Activated T-helper 17 cell treated with anti-CD3 and anti-CD28 coated beads, Interleukin-2, amount 50 U/mL, for 72 hours (primary cell): ENCODE data around the gene CNTD1. TPM values are rescaled to one million over a fixed set of nuclear protein-coding genes. Genes with fewer than 3 reads are reported as not detected.

Source experiments
- ATAC-seq: fragments of 150-1000 bp; cut with Tn5 transposase; replicated peaks from 2 replicates; pipeline ENCODE4 v1.10.0; 2021; ENCODE audit warnings: mild to moderate bottlenecking, moderate library complexity
- H3K27ac Mint-ChIP-seq: one replicate; pipeline ENCODE4 v1.8.0; 2022; ENCODE audit warnings: mixed read lengths
- H3K27me3 Mint-ChIP-seq: one replicate; pipeline ENCODE4 v1.8.0; 2022; ENCODE audit warnings: mixed read lengths
- H3K36me3 Mint-ChIP-seq: one replicate; pipeline ENCODE4 v1.8.0; 2022; ENCODE audit warnings: low read depth, mild to moderate bottlenecking, mixed read lengths
- H3K4me1 Mint-ChIP-seq: one replicate; pipeline ENCODE4 v1.8.0; 2022; ENCODE audit warnings: mixed read lengths
- H3K4me3 Mint-ChIP-seq: one replicate; pipeline ENCODE4 v1.8.0; 2022; ENCODE audit warnings: mild to moderate bottlenecking, mixed read lengths
- H3K9me3 Mint-ChIP-seq: one replicate; pipeline ENCODE4 v1.8.0; 2022; ENCODE audit warnings: mixed read lengths
- total RNA-seq, 2 donors: library from RNA; stranded (reverse); gene quantifications; one replicate each; pipeline ENCODE4 v1.2.3, GENCODE V29; 2022

CNTD1 gene
- total RNA-seq, 2 donors from 2014 or later, result 0.24 TPM; not detected in 1

- Mint-ChIP-seq H3K36me3 (peaks cover 13% of the 10 kb centered on the region), H3K9me3 (no peaks in the 10 kb centered on the region), H3K27ac (no peak overlapping the region), H3K27me3 (peaks cover 53% of the 10 kb centered on the region), H3K4me1 (peaks cover 22% of the 10 kb centered on the region), H3K4me3 (peak overlapping the region; percentile 18)
- no peak for ATAC-seq
These were observed 14.3 kb upstream of the CNTD1 start for GRCh38 chr17:42784409-42784808.

GRCh38 chr17:42784811-42785592 lies 13.7 kb upstream of the CNTD1 start:
- ATAC-seq, result no peak
- Mint-ChIP-seq H3K4me1 (peaks cover 22% of the 10 kb centered on the region), H3K36me3 (peaks cover 7% of the 10 kb centered on the region), H3K9me3 (no peaks in the 10 kb centered on the region), H3K27ac (no peak overlapping the region), H3K27me3 (peaks cover 53% of the 10 kb centered on the region), H3K4me3 (peak overlapping the region; percentile 18)

GRCh38 chr17:42787266-42787665 lies 11.4 kb upstream of the CNTD1 start:
- Mint-ChIP-seq H3K36me3 (peaks cover 7% of the 10 kb centered on the region), H3K4me1 (peaks cover 22% of the 10 kb centered on the region), H3K27ac (no peak overlapping the region), H3K4me3 (no peak overlapping the region), H3K27me3 (peaks cover 48% of the 10 kb centered on the region), H3K9me3 (no peaks in the 10 kb centered on the region)
- no peak for ATAC-seq

GRCh38 chr17:42791948-42792347 lies 6.7 kb upstream of the CNTD1 start:
- Mint-ChIP-seq H3K4me3 (no peak overlapping the region), H3K36me3 (peaks cover 6% of the 10 kb centered on the region), H3K4me1 (peaks cover 6% of the 10 kb centered on the region), H3K9me3 (no peaks in the 10 kb centered on the region), H3K27me3 (peaks cover 15% of the 10 kb centered on the region), H3K27ac (no peak overlapping the region)
- no peak for ATAC-seq

- Mint-ChIP-seq H3K27ac (no peak overlapping the region), H3K36me3 (peaks cover 6% of the 10 kb centered on the region), H3K27me3 (peaks cover 9% of the 10 kb centered on the region), H3K4me1 (peaks cover 6% of the 10 kb centered on the region), H3K9me3 (no peaks in the 10 kb centered on the region), H3K4me3 (no peak overlapping the region)
- ATAC-seq, result no peak
These were observed 6.1 kb upstream of the CNTD1 start for GRCh38 chr17:42792545-42792944.

- H3K4me1 Mint-ChIP-seq, result peaks cover 12% of the 10 kb centered on the region
- H3K4me3 Mint-ChIP-seq, result no peak overlapping the region
- no peak overlapping the region for H3K27ac Mint-ChIP-seq
- H3K27me3 Mint-ChIP-seq, result peaks cover 3% of the 10 kb centered on the region
- peaks cover 6% of the 10 kb centered on the region for H3K36me3 Mint-ChIP-seq
- peaks cover 4% of the 10 kb centered on the region for H3K9me3 Mint-ChIP-seq
- ATAC-seq, result no peak
These were observed 3.6 kb upstream of the CNTD1 start for GRCh38 chr17:42795061-42795460.

GRCh38 chr17:42795465-42795864 lies 3.2 kb upstream of the CNTD1 start:
- Mint-ChIP-seq H3K4me3 (no peak overlapping the region), H3K9me3 (peaks cover 4% of the 10 kb centered on the region), H3K27ac (peak overlapping the region; percentile 34), H3K4me1 (peaks cover 12% of the 10 kb centered on the region), H3K27me3 (peaks cover 3% of the 10 kb centered on the region), H3K36me3 (peaks cover 6% of the 10 kb centered on the region)
- ATAC-seq, result no peak

GRCh38 chr17:42796066-42796758 lies 2.4 kb upstream of the CNTD1 start:
- no peak for ATAC-seq
- Mint-ChIP-seq H3K27ac (peak overlapping the region; percentile 34), H3K9me3 (peaks cover 4% of the 10 kb centered on the region), H3K4me1 (peaks cover 12% of the 10 kb centered on the region), H3K36me3 (peaks cover 6% of the 10 kb centered on the region), H3K27me3 (peaks cover 3% of the 10 kb centered on the region), H3K4me3 (no peak overlapping the region)

- peaks cover 6% of the 10 kb centered on the region for H3K36me3 Mint-ChIP-seq
- no peak for ATAC-seq
- H3K4me3 Mint-ChIP-seq, result peak overlapping the region; percentile 98
- H3K4me1 Mint-ChIP-seq, result peaks cover 12% of the 10 kb centered on the region
- H3K27ac Mint-ChIP-seq, result peak overlapping the region; percentile 95
- H3K9me3 Mint-ChIP-seq, result peaks cover 4% of the 10 kb centered on the region
- peaks cover 3% of the 10 kb centered on the region for H3K27me3 Mint-ChIP-seq
These were observed 1.3 kb upstream of the CNTD1 start for GRCh38 chr17:42797067-42798007.

- H3K9me3 Mint-ChIP-seq, result peaks cover 4% of the 10 kb centered on the region
- H3K27me3 Mint-ChIP-seq, result peaks cover 3% of the 10 kb centered on the region
- peak overlapping the region; percentile 95 for H3K27ac Mint-ChIP-seq
- no peak for ATAC-seq
- H3K36me3 Mint-ChIP-seq, result peaks cover 6% of the 10 kb centered on the region
- peak overlapping the region; percentile 98 for H3K4me3 Mint-ChIP-seq
- peaks cover 12% of the 10 kb centered on the region for H3K4me1 Mint-ChIP-seq
These were observed 664 bp upstream of the CNTD1 start for GRCh38 chr17:42798011-42798382.

- Mint-ChIP-seq H3K4me1 (peaks cover 6% of the 10 kb centered on the region), H3K4me3 (no peak overlapping the region), H3K27ac (no peak overlapping the region), H3K36me3 (no peaks in the 10 kb centered on the region), H3K9me3 (peaks cover 4% of the 10 kb centered on the region), H3K27me3 (peaks cover 3% of the 10 kb centered on the region)
- ATAC-seq, result no peak
These were observed 4.6 kb downstream of the CNTD1 start for GRCh38 chr17:42803074-42803883.

GRCh38 chr17:42804918-42805367 lies 6.3 kb downstream of the CNTD1 start:
- Mint-ChIP-seq H3K4me1 (no peaks in the 10 kb centered on the region), H3K27ac (no peak overlapping the region), H3K36me3 (peaks cover 12% of the 10 kb centered on the region), H3K9me3 (no peaks in the 10 kb centered on the region), H3K4me3 (no peak overlapping the region), H3K27me3 (no peaks in the 10 kb centered on the region)
- ATAC-seq, result no peak

GRCh38 chr17:42806249-42806648 lies 7.6 kb downstream of the CNTD1 start:
- Mint-ChIP-seq H3K9me3 (no peaks in the 10 kb centered on the region), H3K36me3 (peaks cover 25% of the 10 kb centered on the region), H3K4me3 (no peak overlapping the region), H3K4me1 (no peaks in the 10 kb centered on the region), H3K27ac (no peak overlapping the region), H3K27me3 (no peaks in the 10 kb centered on the region)
- ATAC-seq, result no peak

GRCh38 chr17:42809250-42809649 lies 10.6 kb downstream of the CNTD1 start:
- Mint-ChIP-seq H3K36me3 (peaks cover 54% of the 10 kb centered on the region), H3K9me3 (no peaks in the 10 kb centered on the region), H3K4me1 (no peaks in the 10 kb centered on the region), H3K27ac (no peak overlapping the region), H3K4me3 (no peak overlapping the region), H3K27me3 (no peaks in the 10 kb centered on the region)
- no peak for ATAC-seq
